Measurements from ENCODE around the gene SOWAHA. TPM values are rescaled to one million over a fixed set of nuclear protein-coding genes. Genes with fewer than 3 reads are reported as not detected.

The SOWAHA gene
- not detected in 2 replicates for total RNA-seq
- long read RNA-seq, result 0 reads

DNA sequence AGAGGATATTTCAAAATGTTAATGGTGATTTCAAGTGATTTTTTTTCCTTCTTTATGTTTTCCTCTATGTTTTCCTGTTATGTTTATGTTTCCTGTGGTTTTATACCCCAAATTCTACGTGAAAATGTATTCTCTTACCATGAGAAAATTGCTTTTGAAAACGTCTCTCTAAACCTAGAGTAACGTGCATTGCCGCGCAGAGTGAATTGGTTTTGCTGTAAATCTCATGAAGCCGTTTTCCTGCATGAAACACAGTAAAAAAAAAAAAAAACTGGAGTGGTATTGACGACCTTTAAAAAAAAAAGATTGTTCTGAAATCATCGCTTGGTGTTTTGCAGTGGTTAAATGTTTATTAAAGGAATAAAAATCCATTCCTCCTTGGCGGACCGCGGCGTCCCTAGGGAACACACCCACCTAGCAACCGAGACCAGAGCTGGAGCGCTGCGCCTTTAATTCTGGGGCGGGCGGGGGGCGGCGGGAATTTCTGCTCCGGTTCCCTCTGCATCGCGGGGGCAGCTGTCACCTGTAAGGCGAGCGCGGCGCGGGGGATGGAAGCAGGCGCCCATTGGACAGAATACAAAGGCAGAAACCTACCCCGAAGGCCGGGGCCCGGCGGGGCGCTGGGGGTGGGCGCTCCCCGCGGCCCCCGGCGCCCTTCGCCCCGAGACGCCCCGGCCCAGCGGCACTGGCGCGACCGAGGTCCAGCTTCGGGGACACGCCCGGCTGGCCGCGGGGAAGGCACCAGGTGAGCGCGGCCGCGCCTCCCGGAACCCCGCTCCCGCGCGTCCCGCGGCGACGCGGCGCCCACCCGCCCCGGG is at the start of gene SOWAHA:
Gene SOWAHA, plus strand, starts transcription at position 522 of the 818 bp plus-strand sequence. CDS start 320 bp downstream, outside the sequence.
- Mint-ChIP-seq H3K27me3 (ENCODE audit: unreplicated experiment) (peaks cover 46% of the 10 kb centered on the region), H3K36me3 (ENCODE audit: unreplicated experiment) (no peaks in the 10 kb centered on the region), H3K9me3 (ENCODE audit: unreplicated experiment) (no peaks in the 10 kb centered on the region), H3K27ac (ENCODE audit: unreplicated experiment) (no peak within 1 kb of the TSS), H3K4me3 (ENCODE audit: unreplicated experiment) (peak within 1 kb of the TSS; percentile 77), H3K4me1 (ENCODE audit: unreplicated experiment) (peaks cover 15% of the 10 kb centered on the region)
- DNase-seq (ENCODE audit: extremely low spot score, unreplicated experiment), result no peak
- TF ChIP-seq, protein P1, sequence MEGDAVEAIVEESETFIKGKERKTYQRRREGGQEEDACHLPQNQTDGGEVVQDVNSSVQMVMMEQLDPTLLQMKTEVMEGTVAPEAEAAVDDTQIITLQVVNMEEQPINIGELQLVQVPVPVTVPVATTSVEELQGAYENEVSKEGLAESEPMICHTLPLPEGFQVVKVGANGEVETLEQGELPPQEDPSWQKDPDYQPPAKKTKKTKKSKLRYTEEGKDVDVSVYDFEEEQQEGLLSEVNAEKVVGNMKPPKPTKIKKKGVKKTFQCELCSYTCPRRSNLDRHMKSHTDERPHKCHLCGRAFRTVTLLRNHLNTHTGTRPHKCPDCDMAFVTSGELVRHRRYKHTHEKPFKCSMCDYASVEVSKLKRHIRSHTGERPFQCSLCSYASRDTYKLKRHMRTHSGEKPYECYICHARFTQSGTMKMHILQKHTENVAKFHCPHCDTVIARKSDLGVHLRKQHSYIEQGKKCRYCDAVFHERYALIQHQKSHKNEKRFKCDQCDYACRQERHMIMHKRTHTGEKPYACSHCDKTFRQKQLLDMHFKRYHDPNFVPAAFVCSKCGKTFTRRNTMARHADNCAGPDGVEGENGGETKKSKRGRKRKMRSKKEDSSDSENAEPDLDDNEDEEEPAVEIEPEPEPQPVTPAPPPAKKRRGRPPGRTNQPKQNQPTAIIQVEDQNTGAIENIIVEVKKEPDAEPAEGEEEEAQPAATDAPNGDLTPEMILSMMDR (IDR thresholded peaks at IDR 0.05), result no peak

DNA sequence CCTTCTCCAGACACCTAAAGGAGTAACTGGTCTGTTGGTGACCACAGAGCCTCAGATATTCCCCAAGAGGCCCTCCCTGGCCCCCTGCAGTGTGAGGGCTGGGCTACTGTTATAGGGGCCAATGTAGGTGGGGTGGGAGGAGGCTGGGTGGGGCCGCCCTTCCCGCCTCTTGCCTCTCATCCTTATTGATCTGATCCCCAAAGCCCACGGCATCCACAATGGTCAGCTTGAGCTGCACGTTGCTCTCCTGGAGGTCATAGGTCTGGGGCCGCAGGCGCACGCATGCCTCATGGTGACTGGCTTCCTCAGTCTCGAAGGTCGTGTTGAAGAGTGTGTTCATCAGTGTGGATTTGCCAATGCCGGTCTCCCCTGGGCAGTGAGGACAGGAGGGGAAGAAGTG is 49.1 kb upstream of the SOWAHA start:
- no peak overlapping the region for H3K27ac Mint-ChIP-seq (ENCODE audit: unreplicated experiment)
- no peaks in the 10 kb centered on the region for H3K27me3 Mint-ChIP-seq (ENCODE audit: unreplicated experiment)
- DNase-seq (ENCODE audit: extremely low spot score, unreplicated experiment), result no peak
- TF ChIP-seq, protein P1 (IDR thresholded peaks at IDR 0.05), result no peak
- H3K9me3 Mint-ChIP-seq (ENCODE audit: unreplicated experiment), result no peaks in the 10 kb centered on the region
- no peak overlapping the region for H3K4me3 Mint-ChIP-seq (ENCODE audit: unreplicated experiment)
- H3K4me1 Mint-ChIP-seq (ENCODE audit: unreplicated experiment), result peaks cover 10% of the 10 kb centered on the region
- peaks cover 27% of the 10 kb centered on the region for H3K36me3 Mint-ChIP-seq (ENCODE audit: unreplicated experiment)

DNA sequence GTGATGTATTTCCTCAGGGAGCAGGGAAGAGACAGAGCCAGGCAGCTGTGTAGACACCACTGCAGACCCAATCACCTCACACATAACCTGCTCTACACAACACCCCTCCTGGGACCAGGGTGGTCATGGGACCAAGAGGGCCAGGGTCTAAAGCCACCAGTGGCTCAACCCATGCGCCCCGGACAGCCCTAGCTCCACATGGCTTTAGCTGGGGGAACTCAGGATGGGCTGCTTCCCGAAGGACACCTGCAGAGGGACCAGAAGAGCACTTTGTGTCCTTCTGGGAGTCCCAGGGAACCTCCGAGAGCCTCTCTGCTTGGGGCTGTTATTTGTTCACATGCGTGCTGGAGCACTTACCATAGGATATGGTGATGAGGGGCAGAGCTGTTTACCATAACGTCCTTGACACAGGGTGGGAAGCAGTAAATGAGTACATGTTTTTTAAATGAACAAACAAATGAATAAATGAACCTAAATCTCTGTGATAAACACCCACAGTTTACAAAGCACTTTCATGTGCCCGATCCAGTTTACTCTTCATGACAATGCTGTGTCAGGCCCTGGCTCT is 48.3 kb upstream of the SOWAHA start:
- no peak for DNase-seq (ENCODE audit: extremely low spot score, unreplicated experiment)
- Mint-ChIP-seq H3K27me3 (ENCODE audit: unreplicated experiment) (no peaks in the 10 kb centered on the region), H3K4me1 (ENCODE audit: unreplicated experiment) (peaks cover 10% of the 10 kb centered on the region), H3K9me3 (ENCODE audit: unreplicated experiment) (no peaks in the 10 kb centered on the region), H3K4me3 (ENCODE audit: unreplicated experiment) (no peak overlapping the region), H3K27ac (ENCODE audit: unreplicated experiment) (no peak overlapping the region), H3K36me3 (ENCODE audit: unreplicated experiment) (peaks cover 24% of the 10 kb centered on the region)
- TF ChIP-seq, protein P1 (IDR thresholded peaks at IDR 0.05), result no peak

DNA sequence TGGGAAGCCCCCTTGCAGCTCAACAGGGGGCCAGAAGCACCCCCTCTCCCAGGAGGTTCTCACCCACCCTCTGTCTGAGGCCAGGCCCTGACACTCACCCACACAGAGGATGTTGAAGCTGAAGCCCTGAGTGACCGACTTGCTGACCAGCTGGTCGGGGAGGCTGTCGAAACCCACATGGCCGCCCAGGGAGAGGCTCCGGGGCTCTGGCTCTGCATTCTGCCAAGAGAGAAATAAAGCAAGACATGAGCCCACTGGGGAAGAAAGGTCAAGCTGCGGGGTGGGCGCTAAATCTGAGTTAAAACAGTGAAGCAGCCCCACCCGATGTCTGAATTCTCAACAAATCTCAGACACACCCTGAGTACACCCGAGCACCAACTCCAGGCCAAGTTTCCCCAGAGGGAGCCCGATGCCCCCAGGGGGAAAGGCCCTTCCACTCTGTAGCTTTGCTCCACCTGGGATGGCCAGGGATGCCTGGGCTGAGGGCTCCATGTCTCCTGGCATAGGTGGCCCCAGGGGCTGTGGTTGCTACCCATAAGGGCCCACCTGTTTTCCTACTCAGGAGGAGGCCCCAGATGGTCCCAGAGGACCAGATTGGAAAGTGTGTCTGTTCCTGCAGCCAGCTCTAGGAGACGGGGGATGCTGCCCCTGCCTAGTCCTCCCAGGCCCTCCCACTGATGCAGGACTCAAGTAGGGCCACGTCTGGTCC is 47.6 kb upstream of the SOWAHA start:
- no peak overlapping the region for H3K4me3 Mint-ChIP-seq (ENCODE audit: unreplicated experiment)
- no peaks in the 10 kb centered on the region for H3K9me3 Mint-ChIP-seq (ENCODE audit: unreplicated experiment)
- H3K27ac Mint-ChIP-seq (ENCODE audit: unreplicated experiment), result no peak overlapping the region
- no peaks in the 10 kb centered on the region for H3K27me3 Mint-ChIP-seq (ENCODE audit: unreplicated experiment)
- peaks cover 17% of the 10 kb centered on the region for H3K36me3 Mint-ChIP-seq (ENCODE audit: unreplicated experiment)
- TF ChIP-seq, protein P1 (IDR thresholded peaks at IDR 0.05), result no peak
- no peak for DNase-seq (ENCODE audit: extremely low spot score, unreplicated experiment)
- H3K4me1 Mint-ChIP-seq (ENCODE audit: unreplicated experiment), result peaks cover 10% of the 10 kb centered on the region
